Measurements from ENCODE around the gene ERFL. TPM values are rescaled to one million over a fixed set of nuclear protein-coding genes. Genes with fewer than 3 reads are reported as not detected.
A peak's percentile ranks its signal among the peaks of the same experiment; 100 is the strongest.

ERFL gene
- under 1 TPM in 1 of 4 donors, not detected in 3; 0.20 TPM for total RNA-seq
- 0.02 TPM for polyA plus RNA-seq
- long read RNA-seq, donor 1 = 0 reads
- long read RNA-seq, donor 2 = 0 reads
- long read RNA-seq, donor 3 = 0 reads
- long read RNA-seq, donor 4 = 0 reads

DNA sequence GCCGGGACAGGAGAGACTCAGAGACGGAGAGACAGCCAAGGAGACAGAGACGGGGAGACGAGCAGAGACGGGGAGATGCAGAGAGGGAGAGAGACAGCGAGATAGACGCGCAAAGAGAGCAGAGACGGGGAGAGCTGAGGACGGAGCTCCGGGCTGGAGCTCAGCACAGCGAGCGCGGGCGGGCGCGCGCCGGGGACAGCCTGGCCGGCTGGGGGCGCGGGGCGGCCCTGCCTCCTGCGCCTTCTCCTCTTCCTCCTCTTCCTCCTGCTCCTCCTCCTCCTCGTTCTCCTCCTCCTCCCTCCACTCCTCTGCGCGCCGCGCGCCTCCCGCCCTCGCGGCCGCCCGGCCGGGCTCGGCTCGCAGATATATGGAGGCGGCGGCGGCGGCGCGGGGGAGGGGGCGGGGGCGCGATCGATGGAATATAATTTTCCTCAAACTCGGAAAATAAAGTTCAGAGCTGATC, at the start of gene ERFL:
ERFL (minus strand) TSS at position 229 of the 463 bp plus-strand sequence. CDS start 15,530 bp downstream, outside the sequence.
- Histone ChIP-seq H3K9me3 (ENCODE audit: control insufficient read depth, low read length) (no peaks in the 10 kb centered on the region), H3K27me3 (ENCODE audit: control insufficient read depth, insufficient read depth) (no peaks in the 10 kb centered on the region), H3K4me3 (ENCODE audit: low read length) (peak within 1 kb of the TSS; percentile 57), H3K4me1 (ENCODE audit: control insufficient read depth, insufficient read depth, low read length) (peaks cover 2% of the 10 kb centered on the region), H3K27ac (ENCODE audit: low read length) (no peak within 1 kb of the TSS)
- peak in 1 of 3 donors; percentile 39 for DNase-seq
- ATAC-seq = no peak
- WGBS = under 1% methylated on average over 49 of the region's 49 CpGs
- intact Hi-C loops (cut with DNase I) = no loop called here

DNA sequence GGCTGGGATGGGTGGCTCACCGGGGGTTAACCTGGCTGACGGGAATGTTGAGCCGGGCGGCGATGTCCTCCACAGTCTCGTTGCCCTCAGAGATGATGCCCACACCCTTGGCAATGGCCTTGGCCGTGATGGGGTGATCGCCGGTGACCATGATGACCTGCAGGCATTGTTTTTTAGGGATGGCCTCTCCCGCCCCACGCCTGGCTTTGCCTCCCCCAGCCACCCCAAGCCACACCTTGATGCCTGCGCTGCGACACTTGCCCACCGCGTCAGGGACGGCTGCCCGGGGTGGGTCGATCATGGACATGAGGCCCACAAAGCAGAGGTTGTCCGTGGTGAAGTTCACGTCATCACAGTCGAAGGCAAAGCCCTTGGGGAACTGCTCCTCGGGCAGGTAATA, 49.7 kb upstream of the ERFL start:
- H3K4me1 ChIP-seq (ENCODE audit: control insufficient read depth, insufficient read depth, low read length) = no peaks in the 10 kb centered on the region
- H3K9me3 ChIP-seq (ENCODE audit: control insufficient read depth, low read length) = no peaks in the 10 kb centered on the region
- WGBS = 77% methylated on average over 22 of the region's 22 CpGs
- no peak overlapping the region for H3K4me3 ChIP-seq (ENCODE audit: low read length)
- DNase-seq = peak in 1 of 3 donors; percentile 44
- H3K27me3 ChIP-seq (ENCODE audit: control insufficient read depth, insufficient read depth) = no peaks in the 10 kb centered on the region
- ATAC-seq = no peak
- intact Hi-C loops (cut with DNase I) = no loop called here
- H3K27ac ChIP-seq (ENCODE audit: low read length) = no peak overlapping the region

DNA sequence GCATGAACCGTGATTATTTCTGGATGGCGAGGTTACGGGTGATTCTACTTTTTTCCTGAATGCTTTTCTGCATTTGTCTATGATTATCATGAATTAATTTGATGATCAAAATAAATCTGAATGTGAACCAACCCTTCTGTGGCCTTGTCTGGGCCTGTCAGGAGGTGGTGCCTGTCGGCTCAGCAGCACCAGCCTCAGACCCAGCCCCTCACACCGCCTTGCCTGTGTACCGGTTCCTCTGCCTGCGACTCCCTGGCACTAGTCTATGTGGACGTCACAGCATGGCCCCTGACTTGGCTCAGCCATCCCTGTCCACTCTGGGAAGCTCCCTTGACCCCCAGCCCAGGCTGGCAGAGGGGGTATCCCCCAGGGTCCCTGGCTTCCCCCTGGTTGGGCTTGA, 46.4 kb upstream of the ERFL start:
- no peak overlapping the region for H3K27ac ChIP-seq (ENCODE audit: low read length)
- H3K4me3 ChIP-seq (ENCODE audit: low read length) = no peak overlapping the region
- intact Hi-C loops (cut with DNase I) = no loop called here
- no peaks in the 10 kb centered on the region for H3K27me3 ChIP-seq (ENCODE audit: control insufficient read depth, insufficient read depth)
- 63% methylated on average over 8 of the region's 8 CpGs for WGBS
- no peaks in the 10 kb centered on the region for H3K9me3 ChIP-seq (ENCODE audit: control insufficient read depth, low read length)
- H3K4me1 ChIP-seq (ENCODE audit: control insufficient read depth, insufficient read depth, low read length) = no peaks in the 10 kb centered on the region
- peak in 1 of 2 donors; percentile 24 for ATAC-seq
- DNase-seq = no peak

DNA sequence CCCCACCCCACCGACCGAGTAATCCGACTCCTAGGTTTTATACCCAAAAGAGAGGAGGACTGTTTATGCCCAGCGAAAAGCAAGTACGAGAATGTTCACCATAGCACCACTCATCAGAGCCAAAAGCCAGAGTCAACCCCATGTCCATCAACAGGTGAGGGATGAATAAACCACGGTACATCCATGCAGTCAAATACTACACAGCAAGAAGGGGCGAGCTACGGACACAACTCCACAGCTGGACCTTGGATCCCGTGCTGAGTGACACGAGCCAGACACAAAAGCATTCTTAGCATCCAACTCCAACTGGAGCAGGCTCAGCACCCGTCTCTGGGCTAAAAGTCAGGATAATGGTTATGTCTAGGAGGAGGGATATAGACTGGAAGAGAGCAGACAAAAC, 43.1 kb upstream of the ERFL start:
- ATAC-seq (no peak), DNase-seq (peak in 1 of 3 donors; percentile 8)
- H3K4me3 ChIP-seq (ENCODE audit: low read length) = no peak overlapping the region
- intact Hi-C loops (cut with DNase I) = no loop called here
- H3K27me3 ChIP-seq (ENCODE audit: control insufficient read depth, insufficient read depth) = no peaks in the 10 kb centered on the region
- H3K4me1 ChIP-seq (ENCODE audit: control insufficient read depth, insufficient read depth, low read length) = no peaks in the 10 kb centered on the region
- no peaks in the 10 kb centered on the region for H3K9me3 ChIP-seq (ENCODE audit: control insufficient read depth, low read length)
- 78% methylated on average over 11 of the region's 11 CpGs for WGBS
- H3K27ac ChIP-seq (ENCODE audit: low read length) = no peak overlapping the region

DNA sequence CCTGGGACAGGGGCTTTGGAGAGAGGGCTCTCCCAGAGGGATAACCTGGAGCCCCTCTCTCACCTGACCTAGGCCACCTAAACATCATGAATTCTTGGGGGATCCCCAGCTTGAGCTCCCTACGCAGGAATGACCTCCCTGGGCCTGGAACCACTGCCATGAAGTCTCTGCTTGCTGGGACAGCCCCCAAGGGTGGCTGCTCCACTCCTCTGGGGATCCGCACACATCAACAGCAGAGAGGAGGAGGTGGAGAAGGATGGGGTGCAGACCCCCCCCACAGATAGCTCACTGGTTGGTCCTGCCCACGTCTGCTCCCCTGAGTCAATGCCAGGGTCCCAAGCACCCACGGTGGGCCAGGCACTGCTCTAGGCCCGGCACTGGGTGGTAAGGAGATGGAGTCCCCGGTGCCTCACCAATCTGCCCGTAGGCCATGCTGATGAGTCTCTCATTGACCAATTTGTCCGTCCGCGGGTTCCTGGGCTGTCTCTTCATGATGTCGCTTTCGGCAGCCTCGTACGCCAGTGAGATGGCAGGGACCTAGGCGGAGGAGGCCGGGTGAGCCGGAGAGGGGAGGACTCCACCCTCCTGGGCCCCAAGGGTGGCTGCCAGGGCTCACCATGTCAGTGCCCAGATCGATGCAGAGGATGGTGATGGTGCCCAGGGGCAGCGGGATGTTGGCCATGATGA, 41.7 kb upstream of the ERFL start:
- 90% methylated on average over 19 of the region's 19 CpGs for WGBS
- Histone ChIP-seq H3K9me3 (ENCODE audit: control insufficient read depth, low read length) (no peaks in the 10 kb centered on the region), H3K27ac (ENCODE audit: low read length) (no peak overlapping the region), H3K27me3 (ENCODE audit: control insufficient read depth, insufficient read depth) (no peaks in the 10 kb centered on the region), H3K4me1 (ENCODE audit: control insufficient read depth, insufficient read depth, low read length) (no peaks in the 10 kb centered on the region), H3K4me3 (ENCODE audit: low read length) (no peak overlapping the region)
- ATAC-seq (no peak), DNase-seq (peak in 1 of 3 donors; percentile 25)
- intact Hi-C loops (cut with DNase I) = no loop called here

DNA sequence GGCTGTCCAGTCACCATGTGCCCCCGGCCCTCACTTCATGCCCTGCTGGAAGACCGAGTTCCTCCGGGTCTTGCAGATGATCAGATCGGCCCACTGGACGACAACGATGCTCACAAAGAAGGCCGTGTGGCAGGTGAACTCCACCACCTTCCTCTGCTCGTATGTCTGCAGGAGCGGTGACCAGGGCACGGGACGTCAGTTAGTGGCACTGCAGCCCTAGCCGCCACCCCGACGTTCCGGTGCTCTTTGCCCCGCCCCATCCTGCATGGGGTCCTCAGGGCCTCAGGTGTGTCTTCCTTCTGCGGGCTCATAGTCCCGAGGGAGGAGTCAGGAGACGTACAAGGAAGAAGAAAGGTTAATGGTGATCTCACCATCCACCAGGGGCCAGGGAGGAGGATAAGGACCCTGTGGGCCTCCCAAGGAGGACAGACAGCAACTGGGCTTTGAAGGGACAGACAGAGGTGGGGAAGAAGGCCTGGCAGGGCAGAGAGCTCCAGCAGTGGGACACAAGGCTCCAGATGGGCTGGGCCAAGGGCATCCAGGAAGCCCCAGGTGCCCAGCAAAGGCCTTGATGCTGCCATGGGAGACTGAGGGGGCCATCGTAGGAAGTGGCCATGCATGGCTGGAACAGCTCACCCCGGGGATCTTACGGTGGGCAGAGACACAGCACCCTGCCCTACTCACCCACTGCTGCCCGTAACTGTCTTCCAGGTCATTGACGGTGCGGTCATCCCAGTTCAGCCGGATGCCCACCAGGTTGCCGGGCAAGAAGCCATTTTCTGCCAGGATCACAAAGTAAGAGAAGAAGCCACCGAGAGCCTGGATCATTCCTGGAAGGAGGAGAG, 40.7 kb upstream of the ERFL start:
- ATAC-seq (no peak), DNase-seq (peak in 2 of 3 donors; percentile 23 to 30)
- intact Hi-C loops (cut with DNase I) = no loop called here

DNA sequence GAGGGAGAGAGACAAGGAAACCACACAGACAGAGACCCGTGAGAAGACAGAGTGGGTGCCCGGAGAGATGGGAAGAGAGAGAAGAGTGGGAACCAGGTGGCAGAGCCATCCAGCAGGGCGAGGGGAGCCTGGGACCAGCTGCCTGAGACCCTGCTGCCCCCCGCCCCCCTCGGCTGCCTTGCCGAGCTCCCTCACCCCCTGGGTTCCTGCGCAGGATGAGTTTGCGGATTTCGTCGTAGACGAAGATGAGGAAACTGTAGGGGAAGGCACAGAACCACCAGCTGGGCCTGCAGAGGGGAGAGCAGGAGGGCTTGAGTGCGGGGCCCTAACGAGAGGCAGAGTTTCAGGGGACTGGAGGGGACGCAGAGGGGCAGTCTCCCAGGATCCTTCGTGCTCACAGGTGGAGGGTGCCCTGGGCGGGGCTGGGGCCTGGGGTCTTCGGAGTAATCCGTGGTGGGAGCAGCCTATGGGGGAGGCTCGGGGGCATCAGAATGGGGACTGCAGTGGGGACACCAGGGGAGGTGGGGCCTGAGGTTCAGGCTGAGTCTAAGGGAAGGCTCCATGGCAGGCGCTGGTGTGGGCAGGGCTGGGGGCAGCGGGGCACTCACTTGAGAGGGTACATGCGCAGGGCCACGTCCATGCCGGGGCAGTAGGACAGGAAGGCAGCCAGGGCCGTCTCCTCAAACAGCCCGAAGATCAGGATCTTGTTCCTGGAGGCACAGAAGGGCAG, 39.0 kb upstream of the ERFL start:
- no peaks in the 10 kb centered on the region for H3K27me3 ChIP-seq (ENCODE audit: control insufficient read depth, insufficient read depth)
- WGBS = 68% methylated on average over 26 of the region's 26 CpGs
- no peak overlapping the region for H3K27ac ChIP-seq (ENCODE audit: low read length)
- DNase-seq (peak in 1 of 3 donors; percentile 27), ATAC-seq (peak in 1 of 2 donors; percentile 4)
- intact Hi-C loops (cut with DNase I) = no loop called here
- H3K9me3 ChIP-seq (ENCODE audit: control insufficient read depth, low read length) = no peaks in the 10 kb centered on the region
- no peak overlapping the region for H3K4me3 ChIP-seq (ENCODE audit: low read length)
- H3K4me1 ChIP-seq (ENCODE audit: control insufficient read depth, insufficient read depth, low read length) = no peaks in the 10 kb centered on the region

More for the DNA sequence above, 40.7 kb upstream of the ERFL start:
- H3K4me1 ChIP-seq (ENCODE audit: control insufficient read depth, insufficient read depth, low read length) = no peaks in the 10 kb centered on the region
- H3K4me3 ChIP-seq (ENCODE audit: low read length) = no peak overlapping the region
- no peaks in the 10 kb centered on the region for H3K27me3 ChIP-seq (ENCODE audit: control insufficient read depth, insufficient read depth)
- H3K9me3 ChIP-seq (ENCODE audit: control insufficient read depth, low read length) = no peaks in the 10 kb centered on the region
- H3K27ac ChIP-seq (ENCODE audit: low read length) = no peak overlapping the region
- WGBS = 82% methylated on average over 28 of the region's 28 CpGs

DNA sequence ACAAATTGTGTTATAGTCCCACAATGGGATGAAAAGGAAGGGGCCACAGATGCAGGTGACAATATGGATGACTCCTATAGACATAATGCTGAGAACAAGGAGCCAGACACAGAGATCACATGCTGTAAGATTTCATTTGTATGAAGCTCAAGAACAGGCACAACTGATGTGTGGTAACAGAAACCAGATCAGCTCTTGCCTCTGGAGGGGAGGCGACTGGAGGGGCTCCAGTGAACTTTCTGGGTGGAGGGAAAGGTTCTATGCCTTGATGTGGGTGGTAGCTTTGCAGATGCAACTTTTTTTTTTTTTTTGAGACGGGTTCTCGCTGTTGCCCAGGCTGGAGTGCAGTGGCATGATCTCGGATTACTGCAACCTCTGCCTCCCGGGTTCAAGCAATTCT, 36.9 kb upstream of the ERFL start:
- intact Hi-C loops (cut with DNase I) = no loop called here
- 75% methylated on average over 5 of the region's 5 CpGs for WGBS
- Histone ChIP-seq H3K4me1 (ENCODE audit: control insufficient read depth, insufficient read depth, low read length) (no peaks in the 10 kb centered on the region), H3K27me3 (ENCODE audit: control insufficient read depth, insufficient read depth) (no peaks in the 10 kb centered on the region), H3K9me3 (ENCODE audit: control insufficient read depth, low read length) (no peaks in the 10 kb centered on the region), H3K4me3 (ENCODE audit: low read length) (no peak overlapping the region), H3K27ac (ENCODE audit: low read length) (no peak overlapping the region)
- ATAC-seq = no peak
- peak in 1 of 3 donors; percentile 14 for DNase-seq

DNA sequence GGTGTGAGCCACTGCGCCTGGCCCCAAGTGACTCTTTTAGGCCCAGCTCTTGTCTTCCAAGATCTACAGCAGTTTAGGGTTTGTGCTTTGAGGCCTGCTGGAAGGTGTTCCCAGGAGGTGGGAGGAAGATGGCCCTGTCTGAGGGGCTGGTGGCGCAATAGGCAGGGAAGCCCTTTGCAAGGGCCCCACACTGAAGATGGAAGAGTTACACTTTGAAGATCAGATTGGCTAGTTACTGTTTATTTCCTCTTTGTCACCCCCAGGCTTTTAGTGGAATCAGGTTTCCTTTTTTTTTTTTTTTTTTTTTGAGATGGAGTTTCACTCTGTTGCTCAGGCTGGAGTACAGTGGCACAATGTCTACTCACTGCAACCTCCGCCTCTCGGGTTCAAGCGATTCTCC, 32.7 kb upstream of the ERFL start:
- ATAC-seq (no peak), DNase-seq (no peak)
- no peaks in the 10 kb centered on the region for H3K27me3 ChIP-seq (ENCODE audit: control insufficient read depth, insufficient read depth)
- H3K27ac ChIP-seq (ENCODE audit: low read length) = no peak overlapping the region
- no peaks in the 10 kb centered on the region for H3K9me3 ChIP-seq (ENCODE audit: control insufficient read depth, low read length)
- H3K4me1 ChIP-seq (ENCODE audit: control insufficient read depth, insufficient read depth, low read length) = no peaks in the 10 kb centered on the region
- 95% methylated on average over 5 of the region's 5 CpGs for WGBS
- intact Hi-C loops (cut with DNase I) = no loop called here
- no peak overlapping the region for H3K4me3 ChIP-seq (ENCODE audit: low read length)

DNA sequence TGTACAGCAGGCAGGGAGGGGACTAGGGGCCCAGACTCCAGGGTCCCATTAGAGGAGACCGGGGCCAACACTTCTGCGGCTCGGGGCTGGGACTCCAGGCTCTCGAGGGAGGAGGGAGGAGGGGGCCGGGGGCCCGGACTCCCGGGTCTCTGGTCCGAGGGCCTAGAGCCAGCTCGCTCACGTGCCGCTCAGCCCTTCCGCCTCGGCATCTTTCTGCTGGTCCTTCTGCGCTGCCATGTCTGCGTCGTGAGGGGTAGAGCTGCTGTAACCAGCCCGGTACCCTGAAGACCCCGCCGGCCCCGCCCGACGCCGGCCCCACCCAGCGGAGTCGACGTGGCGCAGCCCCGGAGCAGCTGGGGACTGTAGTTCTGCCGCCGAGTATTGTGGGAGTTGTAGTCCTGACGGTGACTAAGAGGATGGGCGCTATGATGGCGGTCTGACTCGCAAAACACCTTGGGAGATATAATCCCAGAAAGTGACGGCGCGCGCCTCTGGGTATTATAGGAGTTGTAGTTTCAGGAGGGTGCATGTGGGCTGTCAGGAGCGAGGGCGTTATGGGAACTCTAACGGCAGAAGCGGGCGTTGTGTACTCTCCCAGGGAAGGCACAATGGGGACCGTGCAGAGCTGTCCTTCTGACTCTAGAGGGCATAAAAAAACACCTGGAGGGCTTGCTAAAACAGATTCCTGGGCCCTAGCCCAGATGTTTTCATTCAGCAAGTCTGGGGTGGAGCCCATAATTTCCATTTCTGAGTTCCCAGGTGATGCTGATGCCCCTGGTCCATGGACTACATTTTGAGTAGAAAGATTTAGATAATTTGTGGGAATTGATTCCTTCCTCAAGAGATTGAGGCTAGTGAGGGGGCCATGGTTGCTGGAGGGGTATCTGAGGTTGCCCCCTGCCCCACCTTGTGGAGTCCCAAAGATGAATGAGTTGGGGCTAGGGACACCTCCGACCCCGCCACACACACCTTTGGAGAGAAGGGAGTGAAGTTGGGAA, 31.1 kb upstream of the ERFL start, which contains the start of gene RABAC1:
RABAC1 (minus strand) TSS at position 266 of the 998 bp plus-strand sequence; CDS start at position 237, 29 bp downstream.
- intact Hi-C loops (cut with DNase I) = no loop called here
- H3K4me3 ChIP-seq (ENCODE audit: low read length) = peak within 1 kb of the TSS; percentile 77
- DNase-seq = peak; percentile 91 to 96 (median 94)
- peak within 1 kb of the TSS; percentile 85 for H3K27ac ChIP-seq (ENCODE audit: low read length)
- peak; percentile 94 to 96 for ATAC-seq
- 5% methylated on average over 46 of the region's 46 CpGs for WGBS
- no peaks in the 10 kb centered on the region for H3K9me3 ChIP-seq (ENCODE audit: control insufficient read depth, low read length)
- H3K27me3 ChIP-seq (ENCODE audit: control insufficient read depth, insufficient read depth) = no peaks in the 10 kb centered on the region
- no peaks in the 10 kb centered on the region for H3K4me1 ChIP-seq (ENCODE audit: control insufficient read depth, insufficient read depth, low read length)
